IMR-90 (cell line): ENCODE data around the gene ZSCAN10. TPM values are rescaled to one million over a fixed set of nuclear protein-coding genes. Genes with fewer than 3 reads are reported as not detected.
"Not testable (repeated sequence)": the region's sequence is repeated elsewhere in the genome, so short reads cannot be mapped to it uniquely, and the experiment has no call there.

Source experiments
- ATAC-seq: fragments of 200-7000 bp; cut with Tn5 transposase; 2 replicates; pipeline ENCODE4 v1.9.1; 2020; ENCODE audit warnings: low read depth, mild to moderate bottlenecking, moderate library complexity
- BruUV-seq: library from RNA; stranded (reverse); fragments of 400-500 nt; replicated peaks from 2 replicates; lab custom pipeline; 2021; lab: Mats Ljungman, UMichigan
- CTCF ChIA-PET: fragments of 300-600 bp; formaldehyde crosslinking; extraction: SDS; loops from one replicate; lab custom pipeline; 2021; ENCODE audit warnings: antibody characterized with exemption; lab: Yijun Ruan, JAX
- POLR2A ChIA-PET: fragments of 300-600 bp; sonication (Branson Sonifier 250); formaldehyde crosslinking; loops from one replicate; lab custom pipeline; 2022; ENCODE audit warnings: antibody characterized with exemption; ENCODE audit not compliant: unreplicated experiment; lab: Charles Lee
- DNase-seq: peaks from one replicate; pipeline ENCODE4 v3.0.0; 2013
- H2AFZ ChIP-seq: replicated peaks from 2 replicates; pipeline ENCODE3; 2013; ENCODE audit warnings: low read length, mild to moderate bottlenecking; ENCODE audit not compliant: poor library complexity
- H2AK5ac ChIP-seq: 2 replicates; pipeline ENCODE4 v1.6.1; 2013; ENCODE audit warnings: low read depth, low read length, inconsistent platforms
- H2AK9ac ChIP-seq: replicated peaks from 2 replicates; pipeline ENCODE3; 2013; ENCODE audit warnings: mild to moderate bottlenecking, low read depth, low read length, moderate library complexity; ENCODE audit not compliant: poor library complexity
- H2BK120ac ChIP-seq: 2 replicates; pipeline ENCODE4 v1.6.1; 2013; ENCODE audit warnings: low read depth, low read length, inconsistent platforms
- H2BK15ac ChIP-seq: 3 replicates; pipeline ENCODE4 v1.6.1; 2013; ENCODE audit warnings: low read depth, low read length, inconsistent platforms
- H2BK20ac ChIP-seq: 2 replicates; pipeline ENCODE4 v1.6.1; 2013; ENCODE audit warnings: low read depth, mild to moderate bottlenecking, inconsistent platforms, low read length, moderate library complexity
- H2BK5ac ChIP-seq: 2 replicates; pipeline ENCODE4 v1.6.1; 2013; ENCODE audit warnings: mild to moderate bottlenecking, low read depth, low read length, inconsistent platforms; ENCODE audit not compliant: poor library complexity, severe bottlenecking
- H3K14ac ChIP-seq: replicated peaks from 2 replicates; pipeline ENCODE4 v1.6.1; 2013; ENCODE audit warnings: low read depth, low read length, inconsistent platforms
- H3K18ac ChIP-seq: 2 replicates; pipeline ENCODE4 v1.6.1; 2013; ENCODE audit warnings: low read depth, low read length, control low read depth
- H3K23ac ChIP-seq: 2 replicates; pipeline ENCODE4 v1.6.1; 2013; ENCODE audit warnings: low read depth, low read length, inconsistent platforms
- H3K27ac ChIP-seq: 2 replicates; pipeline ENCODE4 v1.5.1; 2013; ENCODE audit warnings: mild to moderate bottlenecking, control low read depth, low read length; ENCODE audit not compliant: insufficient read depth
- H3K27me3 ChIP-seq: 2 replicates; pipeline ENCODE4 v1.6.1; 2013; ENCODE audit warnings: low read length; ENCODE audit not compliant: control insufficient read depth, insufficient read depth
- H3K36me3 ChIP-seq: 2 replicates; pipeline ENCODE4 v1.6.1; 2013; ENCODE audit warnings: low read length, mixed read lengths; ENCODE audit not compliant: control insufficient read depth, insufficient read depth
- H3K4ac ChIP-seq: 2 replicates; pipeline ENCODE4 v1.6.1; 2013; ENCODE audit warnings: low read depth, low read length, inconsistent platforms
- H3K4me1 ChIP-seq: 2 replicates; pipeline ENCODE4 v1.6.1; 2013; ENCODE audit warnings: low read length, mixed read lengths; ENCODE audit not compliant: control insufficient read depth, insufficient read depth
- H3K4me2 ChIP-seq: 2 replicates; pipeline ENCODE4 v1.6.1; 2013; ENCODE audit warnings: low read depth, mild to moderate bottlenecking, control low read depth, low read length, moderate library complexity
- H3K4me3 ChIP-seq: 2 replicates; pipeline ENCODE4 v1.5.1; 2013; ENCODE audit warnings: low read depth, mild to moderate bottlenecking, control low read depth, low read length, moderate library complexity; ENCODE audit not compliant: insufficient read depth
- H3K56ac ChIP-seq: 2 replicates; pipeline ENCODE4 v1.6.1; 2013; ENCODE audit warnings: low read length, inconsistent platforms; ENCODE audit not compliant: insufficient read depth; ENCODE audit errors: extremely low read depth
- H3K79me1 ChIP-seq, 2 experiments: 2 replicates each; pipeline ENCODE4 v1.6.1; 2013; ENCODE audit warnings: low read length in 2 of 2, inconsistent platforms in 1 of 2, low read depth in 1 of 2
- H3K9ac ChIP-seq: 2 replicates; pipeline ENCODE4 v1.6.1; 2013; ENCODE audit warnings: low read depth, low read length, control low read depth
- H3K9me1 ChIP-seq: 2 replicates; pipeline ENCODE4 v1.6.1; 2013; ENCODE audit warnings: low read length, inconsistent platforms; ENCODE audit not compliant: insufficient read depth
- H3K9me3 ChIP-seq: 2 replicates; pipeline ENCODE4 v1.6.1; 2013; ENCODE audit warnings: low read length; ENCODE audit not compliant: control insufficient read depth, insufficient read depth
- H4K20me1 ChIP-seq: 2 replicates; pipeline ENCODE4 v1.6.1; 2013; ENCODE audit warnings: low read length, inconsistent platforms; ENCODE audit not compliant: insufficient read depth
- H4K5ac ChIP-seq: 2 replicates; pipeline ENCODE4 v1.6.1; 2013; ENCODE audit warnings: mild to moderate bottlenecking, low read depth, low read length, control low read depth
- H4K8ac ChIP-seq, 2 experiments: 2 replicates each; pipeline ENCODE4 v1.6.1; 2013; ENCODE audit warnings: low read depth in 2 of 2, low read length in 2 of 2, control low read depth in 1 of 2, inconsistent platforms in 1 of 2
- H4K91ac ChIP-seq: 2 replicates; pipeline ENCODE4 v1.6.1; 2013; ENCODE audit warnings: low read depth, low read length, inconsistent platforms; ENCODE audit not compliant: insufficient read depth
- WGBS, 2 experiments: methylation state at CpG; one replicate each; pipeline versions ENCODE4 v1.1.5 to v1.1.7; 2013; ENCODE audit warnings: missing lambda C conversion rate in 2 of 2; ENCODE audit not compliant: insufficient read length in 1 of 2; ENCODE audit errors: extremely low coverage in 2 of 2; 5-methylcytosine and 5-hydroxymethylcytosine counted together
- dilution Hi-C: fragments of 300-500 bp; cut with HindIII; formaldehyde crosslinking; loops from one replicate; pipeline ENCODE4 v1.14.3; 2018; ENCODE audit warnings: low sequenced_read_pairs; ENCODE audit not compliant: unreplicated experiment
- in situ Hi-C: fragments of 300-500 bp; cut with MboI; formaldehyde crosslinking; loops from 3 replicates; pipeline ENCODE4 v1.14.3; 2019; ENCODE audit warnings: low sequenced_read_pairs, inconsistent platforms, mixed read lengths
- intact Hi-C: fragments of 100-400 bp; cut with micrococcal nuclease; formaldehyde crosslinking; loops from 2 replicates; pipeline ENCODE4 v1.10.0; 2022
- polyA plus RNA-seq, 3 experiments: library from polyadenylated mRNA; depleted of rRNA; stranded (reverse); fragments of >200 nt; gene quantifications; 2 replicates each; pipeline ENCODE4 v1.2.3, GENCODE V29; 2012; ENCODE audit warnings: low replicate concordance in 1 of 3
- total RNA-seq: library from RNA; depleted of rRNA; stranded (reverse); fragments of >200 nt; gene quantifications from 2 replicates; pipeline ENCODE4 v1.2.3, GENCODE V29; 2012

Gene ZSCAN10
- total and polyA plus RNA-seq, 2 of the 4 experiments (the other 2 are of a cell fraction): not detected

DNA sequence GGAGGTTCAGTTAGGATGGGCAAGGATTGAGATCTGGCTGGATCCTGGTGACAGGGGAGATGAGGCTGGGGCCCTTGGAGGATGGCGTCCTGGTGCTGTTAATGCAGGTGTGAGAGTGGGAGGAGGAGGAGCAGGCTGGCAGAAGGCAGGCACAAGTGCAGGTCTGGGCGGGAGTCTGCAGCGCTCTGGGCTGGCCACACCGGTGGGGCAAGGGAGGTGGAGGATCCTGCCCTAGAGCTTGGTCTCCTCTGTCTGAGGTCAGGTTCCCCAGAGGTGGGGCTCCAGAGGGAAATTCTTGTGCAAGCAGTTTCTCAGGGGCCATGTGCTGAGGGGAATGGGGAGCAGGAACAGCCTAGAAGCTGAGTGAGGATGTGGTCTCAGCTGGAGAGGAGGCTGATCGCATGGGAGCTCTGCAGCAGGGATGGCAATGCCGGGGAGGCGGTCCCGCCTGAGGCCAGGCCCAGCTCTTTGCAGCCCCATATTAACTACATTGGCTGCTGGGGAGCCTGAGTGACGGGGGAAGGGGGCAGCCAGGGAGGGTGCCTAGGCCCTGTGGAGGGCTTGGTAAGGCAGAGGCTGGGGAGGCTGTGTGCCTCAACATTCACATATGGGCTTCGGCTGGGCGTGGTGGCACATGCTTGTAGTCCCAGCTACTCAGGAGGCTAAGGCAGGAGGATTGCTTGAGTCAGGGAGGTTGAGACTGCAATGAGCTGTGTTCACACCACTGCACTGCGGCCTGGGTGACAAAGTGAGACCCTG, 46.3 kb downstream of the ZSCAN10 start:
- POLR2A ChIA-PET, dilution Hi-C loops, in situ Hi-C loops, intact Hi-C loops, H4K5ac ChIP-seq, BruUV-seq, H3K18ac ChIP-seq, H3K9me3 ChIP-seq, H3K4me2 ChIP-seq, H3K79me1 ChIP-seq, DNase-seq, CTCF ChIA-PET, H3K14ac ChIP-seq, H4K8ac ChIP-seq, H3K56ac ChIP-seq, ATAC-seq, H3K9ac ChIP-seq, H2BK20ac ChIP-seq, H2AFZ ChIP-seq, H3K4ac ChIP-seq, H2BK120ac ChIP-seq, H3K23ac ChIP-seq, H2BK5ac ChIP-seq, H2AK9ac ChIP-seq, H3K36me3 ChIP-seq, H2BK15ac ChIP-seq, H2AK5ac ChIP-seq, H3K4me3 ChIP-seq, H3K27ac ChIP-seq, H3K4me1 ChIP-seq, H4K91ac ChIP-seq, H4K20me1 ChIP-seq, H3K9me1 ChIP-seq: not testable (repeated sequence)
- peaks cover 26% of the 10 kb centered on the region for H3K27me3 ChIP-seq
- no CpG with 5 or more reads among the region's 12 CpGs for WGBS, 2 experiments
